Tibial nerve (tissue), 4 donors: ENCODE results near the gene HS1BP3. TPM values are rescaled to one million over a fixed set of nuclear protein-coding genes. Genes with fewer than 3 reads are reported as not detected.

Source experiments
- DNase-seq, 2 donors: peaks; one replicate each; pipeline ENCODE4 v3.0.0-alpha.2; 2019; ENCODE audit warnings: low spot score in 2 of 2
- H3K27ac ChIP-seq, 4 donors: fragments of 200-600 bp; sonication (generic) in 3 of 4; one replicate each; pipeline ENCODE4 v1.5.1; 2017 to 2019; ENCODE audit warnings: mild to moderate bottlenecking in 1 of 4
- H3K27me3 ChIP-seq, 2 donors: fragments of 200-600 bp; sonication (generic) in 1 of 2; one replicate each; pipeline versions ENCODE4 v1.5.1 to v1.6.0; 2017 to 2019
- H3K36me3 ChIP-seq, 3 donors: fragments of 200-600 bp; sonication (generic); one replicate each; pipeline ENCODE4 v1.5.1; 2018 to 2019
- H3K4me1 ChIP-seq, 4 donors: fragments of 200-600 bp; sonication (generic) in 3 of 4; one replicate each; pipeline ENCODE4 v1.5.1; 2017 to 2019
- H3K4me3 ChIP-seq, 4 donors: fragments of 200-600 bp; sonication (generic) in 3 of 4; one replicate each; pipeline ENCODE4 v1.5.1; 2017 to 2019; ENCODE audit warnings: mild to moderate bottlenecking in 1 of 4, moderate library complexity in 1 of 4
- H3K9me3 ChIP-seq, 4 donors: fragments of 200-600 bp; sonication (generic) in 3 of 4; one replicate each; pipeline ENCODE4 v1.5.1; 2017 to 2019
- CTCF ChIP-seq, 5 experiments: fragments of 200-600 bp in 3 of 5; fragments of 450-650 bp in 2 of 5; sonication (generic) in 3 of 5; IDR thresholded peaks; one replicate each; pipeline ENCODE4 v1.5.1; 2016 to 2019; ENCODE audit warnings: antibody characterized with exemption in 5 of 5, mild to moderate bottlenecking in 3 of 5, moderate library complexity in 2 of 5
- EP300 ChIP-seq, 2 donors: sonication (generic); formaldehyde crosslinking; IDR thresholded peaks; one replicate each; pipeline ENCODE4 v1.6.1; 2017; ENCODE audit warnings: antibody characterized with exemption in 2 of 2, mild to moderate bottlenecking in 1 of 2
- POLR2A ChIP-seq, 2 donors: fragments of 450-650 bp; IDR thresholded peaks; one replicate each; pipeline ENCODE4 v1.6.1; 2017; ENCODE audit warnings: antibody characterized with exemption in 2 of 2, mild to moderate bottlenecking in 2 of 2, moderate library complexity in 2 of 2
- WGBS, 2 donors: methylation state at CpG; one replicate each; pipeline ENCODE4 v1.1.5; 2018; 5-methylcytosine and 5-hydroxymethylcytosine counted together
- total RNA-seq, 4 donors: library from RNA; depleted of rRNA; stranded (reverse); fragments of >200 nt; gene quantifications; one replicate each; pipeline ENCODE4 v1.1.0, GENCODE V29; 2016

The HS1BP3 gene
- total RNA-seq, 4 donors from 2014 or later, result 24.5 to 45.9 (median 33.8) TPM

- Histone ChIP-seq H3K9me3 (no peaks in the 10 kb centered on the region), H3K36me3 (peaks cover 0 to 53% (median 5%) of the 10 kb centered on the region in 3 donors), H3K27me3 (no peaks in the 10 kb centered on the region), H3K4me3 (no peak overlapping the region), H3K27ac (no peak overlapping the region), H3K4me1 (no peaks in the 10 kb centered on the region)
- TF ChIP-seq POLR2A (IDR thresholded peaks at IDR 0.05), result no peak
- WGBS, 2 donors, result 93 to 95% methylated on average over 3 of the region's 3 CpGs
- DNase-seq, result no peak
Measured at GRCh38 chr2:20693317-20693716, 42.4 kb upstream of the HS1BP3 start.

- H3K36me3 ChIP-seq, result peaks cover 0 to 63% (median 5%) of the 10 kb centered on the region in 3 donors
- no peaks in the 10 kb centered on the region for H3K27me3 ChIP-seq
- no peak overlapping the region for H3K27ac ChIP-seq
- no peaks in the 10 kb centered on the region for H3K4me1 ChIP-seq
- no peak overlapping the region for H3K4me3 ChIP-seq
- DNase-seq, result no peak
- 76 to 87% methylated on average over 2 of the region's 2 CpGs for WGBS, 2 donors
- TF ChIP-seq POLR2A (IDR thresholded peaks at IDR 0.05) (no peak), EP300 (IDR thresholded peaks at IDR 0.05) (no peak)
- no peaks in the 10 kb centered on the region for H3K9me3 ChIP-seq
Measured at GRCh38 chr2:20692081-20692480, 41.2 kb upstream of the HS1BP3 start.

- Histone ChIP-seq H3K9me3 (no peaks in the 10 kb centered on the region), H3K27me3 (no peaks in the 10 kb centered on the region), H3K36me3 (peaks cover 0 to 67% (median 5%) of the 10 kb centered on the region in 3 donors), H3K27ac (no peak overlapping the region), H3K4me3 (no peak overlapping the region), H3K4me1 (no peaks in the 10 kb centered on the region)
- whole genome bisulfite sequencing, 2 donors, result 71 to 85% methylated on average over 6 of the region's 6 CpGs
- no peak for DNase-seq
- no peak for TF ChIP-seq EP300 (IDR thresholded peaks at IDR 0.05)
- no peak for TF ChIP-seq POLR2A (IDR thresholded peaks at IDR 0.05)
- TF ChIP-seq CTCF (IDR thresholded peaks at IDR 0.05), result no peak
Measured at GRCh38 chr2:20691076-20691734, 40.3 kb upstream of the HS1BP3 start.

- DNase-seq, result no peak
- no peaks in the 10 kb centered on the region for H3K4me1 ChIP-seq
- no peaks in the 10 kb centered on the region for H3K9me3 ChIP-seq
- no peak overlapping the region for H3K27ac ChIP-seq
- peaks cover 0 to 74% (median 5%) of the 10 kb centered on the region in 3 donors for H3K36me3 ChIP-seq
- no peak overlapping the region for H3K4me3 ChIP-seq
- WGBS, 2 donors, result 89 to 97% methylated on average over 11 of the region's 11 CpGs
- H3K27me3 ChIP-seq, result no peaks in the 10 kb centered on the region
- TF ChIP-seq POLR2A (IDR thresholded peaks at IDR 0.05), result no peak
- TF ChIP-seq CTCF (IDR thresholded peaks at IDR 0.05), result no peak
- no peak for TF ChIP-seq EP300 (IDR thresholded peaks at IDR 0.05)
Measured at GRCh38 chr2:20689428-20690264, 38.7 kb upstream of the HS1BP3 start.

GRCh38 chr2:20687260-20687832 is 36.4 kb upstream of the HS1BP3 start:
- Histone ChIP-seq H3K27ac (no peak overlapping the region), H3K4me3 (no peak overlapping the region), H3K36me3 (peaks cover 0 to 74% (median 0%) of the 10 kb centered on the region in 3 donors), H3K9me3 (no peaks in the 10 kb centered on the region), H3K4me1 (no peaks in the 10 kb centered on the region), H3K27me3 (no peaks in the 10 kb centered on the region)
- DNase-seq, result no peak
- WGBS, 2 donors, result 93 to 95% methylated on average over 4 of the region's 4 CpGs
- no peak for TF ChIP-seq POLR2A (IDR thresholded peaks at IDR 0.05)
- TF ChIP-seq EP300 (IDR thresholded peaks at IDR 0.05), result no peak
- no peak for TF ChIP-seq CTCF (IDR thresholded peaks at IDR 0.05)
